HG02623 (cell line): ENCODE results near the gene DOCK4.

Experiments used
- ATAC-seq: cut with Tn5 transposase; IDR thresholded peaks from one replicate; pipeline ENCODE4 v1.9.1; 2021; ENCODE audit warnings: moderate library complexity; ENCODE audit not compliant: unreplicated experiment

The DOCK4 gene

DNA sequence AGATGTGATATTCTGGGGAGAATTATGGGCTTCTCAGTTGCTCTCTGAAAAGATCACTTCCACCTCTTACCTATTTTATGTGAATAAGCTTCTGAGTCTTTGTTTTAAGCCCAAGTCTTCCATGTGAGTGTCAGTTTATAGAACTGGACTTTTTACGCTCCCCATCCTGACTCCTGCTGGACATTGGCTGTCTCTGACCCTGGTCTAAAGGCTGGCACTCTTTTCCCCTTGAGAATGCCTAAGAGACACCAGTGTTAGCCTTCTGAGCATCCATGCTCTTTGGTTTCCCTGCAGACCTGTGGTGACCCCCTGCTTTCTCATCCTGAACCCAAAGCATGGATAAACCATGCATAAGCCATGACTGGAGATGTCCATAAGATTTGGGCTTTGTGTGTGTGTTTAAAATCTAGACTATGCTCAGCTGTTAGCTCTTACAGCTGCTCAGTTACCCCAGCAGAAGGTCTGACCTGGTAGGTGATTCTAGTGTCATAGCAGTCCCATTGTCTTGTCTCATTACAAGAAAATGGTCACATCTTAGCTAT lies 495.3 kb downstream of the DOCK4 start:
- no peak for ATAC-seq

GRCh38 chr7:111708072-111708471 lies 498.1 kb downstream of the DOCK4 start:
- no peak for ATAC-seq

DNA sequence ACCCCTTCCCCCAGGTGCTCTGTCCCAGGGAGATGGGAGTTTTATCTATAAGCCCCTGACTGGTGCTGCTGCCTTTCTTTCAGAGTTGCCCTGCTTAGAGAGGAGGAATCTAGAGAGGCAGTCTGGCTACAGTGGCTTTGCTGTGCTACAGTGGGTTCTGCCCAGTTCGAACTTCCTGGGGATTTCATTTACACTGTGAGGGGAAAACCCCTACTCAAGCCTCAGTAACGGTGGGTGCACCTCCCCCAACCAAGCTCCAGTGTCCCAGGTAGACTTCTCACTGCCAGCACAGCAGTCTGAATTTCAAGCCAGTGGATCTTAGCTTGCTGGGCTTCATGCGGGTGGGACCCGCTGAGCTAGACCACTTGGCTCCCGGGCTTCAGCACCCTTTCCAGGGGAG lies 500.4 kb downstream of the DOCK4 start:
- ATAC-seq = no peak

- ATAC-seq = no peak
Measured at GRCh38 chr7:111697771-111698170, 508.4 kb downstream of the DOCK4 start.

DNA sequence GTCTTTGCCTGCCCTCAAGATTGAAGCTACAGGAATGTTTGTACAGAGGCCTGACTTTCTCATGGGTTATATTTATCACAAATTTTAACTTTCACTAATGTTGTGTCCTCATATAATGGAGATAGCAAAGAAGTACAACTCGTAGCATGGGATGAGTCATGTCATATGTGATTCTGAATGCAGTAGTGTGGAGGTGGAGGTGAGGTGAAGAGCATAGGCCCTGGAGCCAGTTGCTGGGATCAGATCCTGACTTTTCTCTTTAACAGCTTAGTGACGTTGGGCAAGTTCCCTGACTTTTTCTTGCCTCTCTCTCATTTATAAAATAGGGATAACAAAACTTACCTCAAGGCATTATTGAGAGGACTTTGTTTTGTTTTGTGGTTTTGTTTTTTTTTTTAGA lies 511.8 kb downstream of the DOCK4 start:
- ATAC-seq = no peak

GRCh38 chr7:111690364-111691111 lies 515.7 kb downstream of the DOCK4 start:
- ATAC-seq = no peak

DNA sequence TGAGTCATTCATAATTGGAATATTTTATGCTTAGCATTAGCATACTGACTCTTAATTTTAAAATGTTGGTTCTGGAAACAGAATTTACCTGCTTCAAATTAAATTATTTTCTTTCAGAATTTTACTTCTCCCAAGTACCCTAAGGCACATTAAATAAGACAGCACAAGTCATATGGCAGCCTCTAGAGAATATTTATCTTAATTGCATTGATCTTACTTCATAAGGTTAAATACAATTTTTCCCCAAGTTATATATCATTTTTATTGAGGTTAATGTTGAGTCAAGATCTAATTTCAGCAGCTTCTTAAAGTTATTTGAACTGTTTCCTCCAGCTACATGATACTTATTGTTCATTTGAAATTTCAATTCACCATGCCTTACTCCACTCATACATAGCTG lies 520.9 kb downstream of the DOCK4 start:
- ATAC-seq = no peak

DNA sequence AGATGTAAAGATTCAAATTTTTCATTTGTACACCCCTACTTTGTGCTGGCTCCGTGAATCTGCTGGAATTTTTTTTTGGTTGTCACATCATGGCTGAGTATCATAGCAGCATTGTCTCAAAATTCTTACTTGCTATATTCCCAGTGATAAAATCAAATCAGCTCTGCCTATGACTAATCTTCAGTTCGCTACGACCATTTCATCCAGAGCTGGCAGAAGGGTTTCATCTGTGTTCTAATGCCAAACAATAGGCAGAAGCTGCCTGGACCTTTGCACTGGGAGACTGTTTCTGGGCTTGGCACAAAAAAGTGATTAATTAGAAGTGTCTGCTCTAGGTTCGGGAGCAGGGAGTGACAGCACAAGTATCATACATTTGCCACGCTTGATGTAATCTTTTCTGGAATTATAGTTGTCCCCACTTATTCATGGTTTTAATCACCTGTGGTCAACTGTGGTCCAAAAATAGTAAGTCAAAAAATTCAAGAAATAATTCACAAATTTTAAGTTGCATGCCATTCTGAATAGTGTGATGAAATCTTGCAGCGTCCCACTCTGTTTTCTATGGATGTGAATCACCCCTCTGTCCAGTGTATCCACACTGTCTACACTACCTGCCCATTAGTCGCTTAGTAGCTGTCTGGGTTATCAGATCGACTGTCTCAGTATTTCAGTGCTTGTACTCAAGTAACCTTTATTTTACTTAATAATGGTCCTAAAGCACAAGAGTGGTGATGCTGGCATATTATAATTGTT lies 523.4 kb downstream of the DOCK4 start:
- ATAC-seq = no peak

GRCh38 chr7:111681242-111681641 lies 525.0 kb downstream of the DOCK4 start:
- no peak for ATAC-seq

DNA sequence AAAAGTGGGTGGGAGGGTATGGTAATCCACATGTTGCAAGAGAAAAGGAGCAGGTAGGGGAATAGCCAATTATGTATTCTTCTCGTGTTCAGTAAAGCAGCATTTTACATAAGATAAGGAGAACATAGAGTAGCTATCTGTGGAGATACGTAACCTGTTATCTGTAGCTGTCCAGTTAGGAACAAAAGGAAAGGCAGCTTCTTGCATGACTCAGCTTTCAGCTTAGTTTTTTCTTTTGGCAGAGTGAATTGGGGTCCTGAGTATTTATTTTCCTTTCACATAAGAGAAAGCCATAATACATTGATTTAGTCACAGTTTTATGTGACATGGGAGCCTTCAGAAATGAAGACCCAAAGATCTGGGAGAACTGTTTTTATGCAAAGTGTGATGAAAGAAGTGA lies 527.2 kb downstream of the DOCK4 start:
- ATAC-seq = no peak

GRCh38 chr7:111678281-111678680 lies 527.9 kb downstream of the DOCK4 start:
- no peak for ATAC-seq

DNA sequence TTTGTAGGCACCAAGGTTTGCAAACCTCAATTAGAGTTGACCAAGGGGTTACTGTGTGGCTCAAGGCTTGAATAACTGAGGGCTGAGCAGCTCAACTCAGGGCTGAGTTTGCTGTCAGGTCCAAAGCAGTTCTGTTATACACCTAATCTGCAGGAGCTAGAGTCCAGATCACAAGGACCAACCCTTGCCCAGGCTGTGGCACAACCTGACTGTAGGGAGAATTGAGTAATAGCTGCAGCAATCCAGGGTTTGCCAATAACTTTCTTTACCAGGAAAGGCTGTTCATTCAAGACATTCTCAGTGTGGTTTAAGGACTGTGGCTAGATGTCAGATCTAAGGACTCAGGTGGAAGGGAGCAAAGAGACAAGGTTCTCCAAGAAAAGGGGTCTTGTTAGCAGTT lies 528.4 kb downstream of the DOCK4 start:
- ATAC-seq = no peak

GRCh38 chr7:111676811-111677210 lies 529.4 kb downstream of the DOCK4 start:
- ATAC-seq = no peak
